ENCODE results near the gene CMTM6.

Gene CMTM6

DNA sequence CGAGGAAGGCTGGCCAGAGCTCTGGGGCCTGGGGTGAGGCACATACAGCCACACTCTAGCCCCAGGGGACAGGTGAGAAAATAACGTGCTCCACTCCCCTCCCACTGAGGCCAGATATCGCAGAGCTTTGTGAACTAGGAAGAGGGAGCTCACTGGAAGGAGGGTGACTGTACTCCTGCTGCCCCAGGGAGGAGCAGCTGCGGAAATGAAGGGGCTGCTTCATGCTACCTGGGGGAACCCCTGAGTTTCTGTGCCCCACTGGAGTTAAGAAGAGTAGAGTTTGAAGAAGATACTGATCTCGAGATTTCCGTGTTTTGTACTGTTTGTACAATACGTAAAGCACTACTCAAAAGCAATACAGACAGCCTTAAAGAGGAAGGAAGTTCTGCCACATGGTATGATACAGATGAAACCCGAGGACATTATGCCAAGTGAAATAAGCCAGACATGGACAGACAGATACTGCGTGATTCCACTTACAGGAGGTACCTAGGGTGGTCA, 44.6 kb downstream of the CMTM6 start:
- Histone ChIP-seq H3K27me3 (ENCODE audit: insufficient read depth, low read length, poor library complexity) (no peaks in the 10 kb centered on the region), H3K4ac (ENCODE audit: low read depth, low read length) (no peak overlapping the region), H3K4me2 (ENCODE audit: low read length) (no peak overlapping the region), H3K23ac (ENCODE audit: low read length) (no peak overlapping the region), H3K79me2 (ENCODE audit: control insufficient read depth, insufficient read depth, low read length) (no peaks in the 10 kb centered on the region), H3K4me3 (ENCODE audit: low read length) (no peak overlapping the region), H4K8ac (ENCODE audit: low read depth, low read length) (no peak overlapping the region), H3K9ac (ENCODE audit: low read length) (no peak overlapping the region), H3K4me1 (ENCODE audit: control insufficient read depth, low read depth, low read length) (peaks cover 14% of the 10 kb centered on the region), H3K79me1 (ENCODE audit: low read length) (peaks cover 3% of the 10 kb centered on the region), H2AK5ac (ENCODE audit: low read length) (no peak overlapping the region), H2BK5ac (ENCODE audit: low read length) (no peak overlapping the region), H3K56ac (ENCODE audit: low read length) (no peak overlapping the region), H2BK15ac (replicated peaks; ENCODE audit: low read depth) (no peak overlapping the region), H3K36me3 (ENCODE audit: control insufficient read depth, insufficient read depth, low read length) (peaks cover 3% of the 10 kb centered on the region), H2BK120ac (ENCODE audit: low read depth, low read length) (no peak overlapping the region), H3K18ac (ENCODE audit: low read length) (no peak overlapping the region), H4K5ac (ENCODE audit: low read length) (no peak overlapping the region), H3K27ac (ENCODE audit: low read depth, low read length) (no peak overlapping the region)
- peak; percentile 40 for DNase-seq
- no CpG with 5 or more reads among the region's 9 CpGs for WGBS (ENCODE audit: extremely low coverage, insufficient coverage, low lambda C conversion rate)

DNA sequence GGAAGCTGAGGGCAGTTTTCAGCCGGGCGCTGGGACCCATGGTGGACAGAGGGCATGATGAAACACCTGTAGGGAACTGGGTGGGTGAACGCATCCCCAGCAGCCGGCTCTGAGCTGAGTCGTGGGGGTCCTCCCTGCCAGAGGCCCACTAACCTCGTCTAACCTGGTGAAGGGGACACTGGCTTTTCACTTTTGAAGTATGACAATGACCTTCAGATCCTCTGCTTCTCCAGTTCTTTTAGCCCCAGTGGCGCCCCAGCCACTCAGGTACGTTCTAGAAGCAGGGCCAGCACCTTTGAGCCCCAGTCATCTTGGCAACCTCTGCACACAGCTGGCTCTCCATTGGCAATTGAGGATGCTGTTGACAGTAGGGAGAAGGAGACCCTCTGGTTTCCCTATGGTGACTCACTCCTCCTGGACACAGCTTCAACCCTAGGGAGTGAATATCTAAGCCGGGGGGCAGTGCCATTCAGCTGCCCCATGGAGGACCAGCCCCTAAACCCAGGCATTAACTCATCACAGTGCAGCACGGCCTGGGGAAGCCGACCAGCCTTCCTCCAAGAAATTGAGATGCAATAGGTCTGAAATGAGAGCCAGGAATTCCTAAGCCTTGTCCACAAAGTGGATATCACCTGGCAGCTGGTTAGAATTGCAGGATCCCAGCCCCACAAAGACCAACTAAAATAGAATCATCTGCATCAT, 46.1 kb downstream of the CMTM6 start:
- no peak overlapping the region for H3K4me3 ChIP-seq (ENCODE audit: low read length)
- H3K79me1 ChIP-seq (ENCODE audit: low read length): peaks cover 3% of the 10 kb centered on the region
- H3K4ac ChIP-seq (ENCODE audit: low read depth, low read length): no peak overlapping the region
- peaks cover 12% of the 10 kb centered on the region for H3K4me1 ChIP-seq (ENCODE audit: control insufficient read depth, low read depth, low read length)
- peaks cover 3% of the 10 kb centered on the region for H3K36me3 ChIP-seq (ENCODE audit: control insufficient read depth, insufficient read depth, low read length)
- H3K18ac ChIP-seq (ENCODE audit: low read length): no peak overlapping the region
- no peak overlapping the region for H3K56ac ChIP-seq (ENCODE audit: low read length)
- no peak overlapping the region for H2BK15ac ChIP-seq (replicated peaks; ENCODE audit: low read depth)
- H4K5ac ChIP-seq (ENCODE audit: low read length): no peak overlapping the region
- no peak overlapping the region for H4K8ac ChIP-seq (ENCODE audit: low read depth, low read length)
- no peak overlapping the region for H2AK5ac ChIP-seq (ENCODE audit: low read length)
- H3K27ac ChIP-seq (ENCODE audit: low read depth, low read length): no peak overlapping the region
- no peak overlapping the region for H3K23ac ChIP-seq (ENCODE audit: low read length)
- DNase-seq: no peak
- H3K79me2 ChIP-seq (ENCODE audit: control insufficient read depth, insufficient read depth, low read length): no peaks in the 10 kb centered on the region
- no CpG with 5 or more reads among the region's 11 CpGs for WGBS (ENCODE audit: extremely low coverage, insufficient coverage, low lambda C conversion rate)
- no peak overlapping the region for H3K9ac ChIP-seq (ENCODE audit: low read length)
- H3K27me3 ChIP-seq (ENCODE audit: insufficient read depth, low read length, poor library complexity): no peaks in the 10 kb centered on the region
- no peak overlapping the region for H3K4me2 ChIP-seq (ENCODE audit: low read length)
- H2BK120ac ChIP-seq (ENCODE audit: low read depth, low read length): no peak overlapping the region
- no peak overlapping the region for H2BK5ac ChIP-seq (ENCODE audit: low read length)

DNA sequence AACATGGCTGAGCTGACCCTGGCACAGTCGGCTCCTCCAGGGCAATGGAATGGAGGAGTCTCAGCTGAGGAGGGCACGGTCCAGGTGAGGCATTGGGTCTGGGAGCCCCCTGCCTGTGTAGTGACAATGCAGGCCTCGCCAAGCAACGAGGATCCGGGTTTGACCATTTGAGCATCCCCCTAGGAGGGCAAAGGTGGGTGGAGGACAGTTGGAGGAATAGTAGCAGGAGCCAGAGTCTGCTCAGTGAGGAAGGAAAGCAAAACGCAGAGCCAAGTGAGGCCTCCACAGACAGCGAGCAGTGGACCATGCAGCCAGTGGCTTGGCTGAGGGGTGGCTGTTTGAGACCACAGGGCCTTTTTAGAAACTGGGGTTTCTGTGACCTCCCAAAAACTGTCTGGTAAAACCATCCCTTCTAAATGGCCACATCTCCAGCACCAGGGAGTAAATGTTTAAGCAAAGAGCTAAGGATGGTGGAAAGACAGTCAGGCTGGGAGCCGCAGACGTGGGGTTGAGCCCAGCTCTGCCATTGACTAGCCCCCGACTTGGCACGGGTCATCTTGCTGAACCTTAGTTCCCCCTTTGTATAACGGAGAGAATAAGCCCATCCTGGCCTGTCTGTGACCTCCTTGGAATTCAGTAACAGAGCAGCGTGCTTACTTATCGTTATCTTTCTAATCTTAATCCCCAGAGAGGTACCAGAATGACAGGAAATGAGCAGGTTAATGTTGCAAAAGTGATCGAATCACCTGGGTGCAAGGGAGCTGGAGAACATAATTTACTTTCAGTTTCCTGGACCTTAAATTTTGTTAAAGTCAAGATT, 46.8 kb downstream of the CMTM6 start:
- no CpG with 5 or more reads among the region's 15 CpGs for WGBS (ENCODE audit: extremely low coverage, insufficient coverage, low lambda C conversion rate)
- Histone ChIP-seq H3K27me3 (ENCODE audit: insufficient read depth, low read length, poor library complexity) (no peaks in the 10 kb centered on the region), H3K56ac (ENCODE audit: low read length) (peak overlapping the region; percentile 57), H3K4ac (ENCODE audit: low read depth, low read length) (no peak overlapping the region), H3K9ac (ENCODE audit: low read length) (no peak overlapping the region), H3K18ac (ENCODE audit: low read length) (no peak overlapping the region), H3K27ac (ENCODE audit: low read depth, low read length) (no peak overlapping the region), H3K36me3 (ENCODE audit: control insufficient read depth, insufficient read depth, low read length) (peaks cover 3% of the 10 kb centered on the region), H4K5ac (ENCODE audit: low read length) (no peak overlapping the region), H2BK120ac (ENCODE audit: low read depth, low read length) (no peak overlapping the region), H3K4me1 (ENCODE audit: control insufficient read depth, low read depth, low read length) (peaks cover 12% of the 10 kb centered on the region), H2BK15ac (replicated peaks; ENCODE audit: low read depth) (no peak overlapping the region), H4K8ac (ENCODE audit: low read depth, low read length) (no peak overlapping the region), H3K4me3 (ENCODE audit: low read length) (no peak overlapping the region), H3K23ac (ENCODE audit: low read length) (no peak overlapping the region), H3K79me1 (ENCODE audit: low read length) (peaks cover 3% of the 10 kb centered on the region), H2AK5ac (ENCODE audit: low read length) (no peak overlapping the region), H3K79me2 (ENCODE audit: control insufficient read depth, insufficient read depth, low read length) (no peaks in the 10 kb centered on the region), H2BK5ac (ENCODE audit: low read length) (peak overlapping the region; percentile 40), H3K4me2 (ENCODE audit: low read length) (no peak overlapping the region)
- peak; percentile 73 for DNase-seq

DNA sequence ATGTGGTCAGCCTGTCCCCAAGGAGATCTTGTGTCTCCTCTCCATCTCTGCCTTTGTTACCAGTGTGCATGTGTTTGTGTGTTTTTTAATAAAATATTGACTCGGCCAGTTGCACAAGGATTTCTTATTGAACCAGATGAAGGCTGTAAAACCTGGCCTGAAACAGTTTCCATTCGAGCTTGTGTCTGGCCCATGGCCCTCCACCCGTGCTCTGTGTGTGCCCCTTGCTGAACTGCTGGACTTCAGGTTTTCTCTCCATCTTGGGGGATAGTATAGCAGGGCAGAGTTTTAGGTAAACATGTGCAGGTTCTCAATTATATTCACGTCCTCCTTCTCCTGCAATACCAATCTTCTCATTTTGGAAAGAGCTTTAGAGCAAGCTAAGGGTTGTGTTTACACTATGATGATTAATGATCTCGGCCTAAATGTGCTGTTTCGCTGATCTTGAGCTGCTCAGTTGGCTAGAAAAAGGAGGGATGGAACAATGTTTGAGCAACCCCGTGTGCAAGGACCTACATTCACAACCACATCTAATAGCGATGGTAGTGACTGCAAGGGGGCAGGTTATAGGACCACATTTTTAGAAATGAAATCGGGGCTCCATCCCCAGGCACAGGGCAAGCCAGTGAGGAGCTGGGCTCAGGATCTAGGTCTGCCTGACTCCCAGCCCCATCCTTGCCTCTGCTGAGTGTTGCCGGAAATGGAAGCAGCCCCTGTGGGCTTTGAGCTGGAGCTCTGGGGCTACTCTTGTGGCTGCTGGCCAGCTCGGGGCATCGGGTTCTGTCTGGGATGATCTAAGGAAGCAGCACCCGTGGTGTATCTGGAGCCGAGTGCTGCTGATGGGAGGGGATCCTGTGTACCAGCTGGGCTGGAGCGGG, 47.7 kb downstream of the CMTM6 start:
- no CpG with 5 or more reads among the region's 15 CpGs for WGBS (ENCODE audit: extremely low coverage, insufficient coverage, low lambda C conversion rate)

DNA sequence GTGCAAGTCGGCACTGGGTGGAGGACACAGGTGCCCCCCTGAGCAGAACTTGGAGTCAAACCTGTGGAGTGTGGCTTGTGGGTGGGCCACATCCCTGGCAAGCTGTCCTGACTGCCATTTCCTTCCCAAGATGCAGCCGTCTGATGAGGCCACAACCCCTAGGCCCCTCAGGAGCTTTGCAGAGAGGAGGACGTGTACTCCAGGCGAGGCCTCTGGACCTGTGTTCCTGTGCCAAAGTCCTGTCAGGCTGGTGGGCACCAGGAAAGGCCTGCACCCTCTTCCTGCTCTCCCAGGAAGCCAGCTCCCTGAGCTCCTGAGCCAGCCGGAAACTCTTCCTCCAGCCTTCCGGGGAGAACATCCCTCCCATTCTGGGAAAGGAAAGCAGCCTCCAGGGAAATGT, 48.5 kb downstream of the CMTM6 start:
- no peak overlapping the region for H2BK5ac ChIP-seq (ENCODE audit: low read length)
- H4K5ac ChIP-seq (ENCODE audit: low read length): no peak overlapping the region
- no peak overlapping the region for H3K9ac ChIP-seq (ENCODE audit: low read length)
- H3K4me3 ChIP-seq (ENCODE audit: low read length): no peak overlapping the region
- H2BK15ac ChIP-seq (replicated peaks; ENCODE audit: low read depth): no peak overlapping the region
- H2AK5ac ChIP-seq (ENCODE audit: low read length): no peak overlapping the region
- no peak overlapping the region for H3K23ac ChIP-seq (ENCODE audit: low read length)
- no peak for DNase-seq
- peaks cover 3% of the 10 kb centered on the region for H3K36me3 ChIP-seq (ENCODE audit: control insufficient read depth, insufficient read depth, low read length)
- no peak overlapping the region for H3K18ac ChIP-seq (ENCODE audit: low read length)
- no peaks in the 10 kb centered on the region for H3K79me2 ChIP-seq (ENCODE audit: control insufficient read depth, insufficient read depth, low read length)
- no peak overlapping the region for H3K4me2 ChIP-seq (ENCODE audit: low read length)
- H3K27me3 ChIP-seq (ENCODE audit: insufficient read depth, low read length, poor library complexity): no peaks in the 10 kb centered on the region
- no peak overlapping the region for H3K4ac ChIP-seq (ENCODE audit: low read depth, low read length)
- WGBS (ENCODE audit: extremely low coverage, insufficient coverage, low lambda C conversion rate): no CpG with 5 or more reads among the region's 6 CpGs
- H2BK120ac ChIP-seq (ENCODE audit: low read depth, low read length): no peak overlapping the region
- no peak overlapping the region for H3K27ac ChIP-seq (ENCODE audit: low read depth, low read length)
- H3K79me1 ChIP-seq (ENCODE audit: low read length): peaks cover 3% of the 10 kb centered on the region
- H3K56ac ChIP-seq (ENCODE audit: low read length): no peak overlapping the region
- H4K8ac ChIP-seq (ENCODE audit: low read depth, low read length): no peak overlapping the region
- peaks cover 8% of the 10 kb centered on the region for H3K4me1 ChIP-seq (ENCODE audit: control insufficient read depth, low read depth, low read length)

More for the DNA sequence above, 47.7 kb downstream of the CMTM6 start:
- Histone ChIP-seq H3K79me2 (ENCODE audit: control insufficient read depth, insufficient read depth, low read length) (no peaks in the 10 kb centered on the region), H3K27ac (ENCODE audit: low read depth, low read length) (no peak overlapping the region), H3K36me3 (ENCODE audit: control insufficient read depth, insufficient read depth, low read length) (peaks cover 3% of the 10 kb centered on the region), H3K27me3 (ENCODE audit: insufficient read depth, low read length, poor library complexity) (no peaks in the 10 kb centered on the region), H2BK15ac (replicated peaks; ENCODE audit: low read depth) (no peak overlapping the region), H3K18ac (ENCODE audit: low read length) (no peak overlapping the region), H2BK5ac (ENCODE audit: low read length) (no peak overlapping the region), H3K56ac (ENCODE audit: low read length) (peak overlapping the region; percentile 57), H4K5ac (ENCODE audit: low read length) (no peak overlapping the region), H2BK120ac (ENCODE audit: low read depth, low read length) (no peak overlapping the region), H3K4me2 (ENCODE audit: low read length) (no peak overlapping the region), H3K9ac (ENCODE audit: low read length) (no peak overlapping the region), H2AK5ac (ENCODE audit: low read length) (no peak overlapping the region), H4K8ac (ENCODE audit: low read depth, low read length) (no peak overlapping the region), H3K4me1 (ENCODE audit: control insufficient read depth, low read depth, low read length) (peaks cover 8% of the 10 kb centered on the region), H3K4me3 (ENCODE audit: low read length) (no peak overlapping the region), H3K23ac (ENCODE audit: low read length) (no peak overlapping the region), H3K79me1 (ENCODE audit: low read length) (peaks cover 3% of the 10 kb centered on the region), H3K4ac (ENCODE audit: low read depth, low read length) (no peak overlapping the region)
- DNase-seq: no peak
